Kasumi-1 (cell line): ENCODE measurements around the gene SENP1.

ENCODE experiments used
- DNase-seq, 2 experiments: peaks; one replicate each; lab custom pipeline; 2025; lab: John Stamatoyannopoulos, UW

Gene SENP1

DNA sequence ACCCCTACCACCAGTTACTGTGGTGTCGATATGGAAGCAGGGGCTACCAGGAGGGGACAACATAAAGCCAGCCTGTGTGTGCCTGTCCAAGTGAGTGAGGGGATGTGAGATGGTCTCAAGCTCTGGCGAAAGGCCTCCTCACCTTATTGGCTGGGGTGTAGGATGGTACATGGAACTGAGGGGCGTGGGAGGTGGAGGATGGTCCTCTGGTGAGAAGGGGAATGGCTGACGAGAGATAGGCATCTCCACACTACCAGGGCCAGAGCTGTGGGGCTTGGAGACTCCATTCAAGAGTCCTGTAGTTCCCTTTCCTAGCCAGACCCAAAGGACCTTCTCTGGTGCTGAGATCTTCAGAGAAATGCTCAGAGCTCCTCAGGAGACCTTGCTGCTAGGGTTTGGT lies 69.1 kb downstream of the SENP1 start:
- DNase-seq = no peak

DNA sequence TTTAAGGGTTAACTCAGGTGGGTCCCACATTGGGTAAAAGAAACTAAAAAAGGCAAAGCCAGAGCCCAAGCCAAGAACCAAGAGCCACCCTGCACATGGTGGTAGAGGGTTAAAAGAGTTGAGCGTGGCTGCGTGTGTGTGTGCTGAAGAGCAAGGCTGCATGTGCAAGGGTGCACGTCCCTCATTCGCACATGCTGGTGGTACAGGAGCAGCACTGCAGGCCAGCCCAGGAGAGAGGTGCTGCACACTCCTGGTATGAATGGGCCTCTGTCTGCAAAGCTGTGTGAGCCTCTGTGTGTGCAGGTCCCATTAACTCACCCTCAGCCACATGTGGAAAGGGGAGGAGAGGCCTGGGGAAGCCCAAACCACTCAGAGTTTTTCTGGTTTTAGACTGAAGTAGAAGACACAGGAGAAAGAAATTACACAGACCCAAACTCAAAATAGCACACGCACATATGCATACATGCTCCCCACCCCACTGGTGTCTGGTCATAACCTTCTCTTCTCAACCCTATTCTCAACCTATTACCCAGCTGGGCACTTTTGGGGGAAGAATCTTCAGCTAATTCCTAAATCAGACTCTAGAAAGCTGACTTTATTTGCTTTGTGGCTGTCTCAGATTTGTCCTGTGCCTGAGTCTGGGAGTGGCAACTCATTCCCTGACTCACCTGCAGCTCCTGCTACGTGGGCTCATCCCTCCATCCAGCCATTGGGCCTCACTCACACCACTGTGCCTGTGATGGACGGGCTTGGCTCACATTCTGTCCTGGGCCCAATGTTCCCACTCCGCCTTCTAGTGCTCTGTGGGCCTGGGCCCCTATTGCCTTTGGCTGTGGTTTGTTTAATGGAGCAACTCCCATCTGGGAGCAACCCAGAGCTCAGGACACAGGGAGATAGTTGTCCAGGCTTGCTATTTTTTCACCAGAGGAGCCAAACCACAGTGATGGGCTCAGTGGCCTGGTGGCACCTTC lies 70.8 kb downstream of the SENP1 start:
- DNase-seq = no peak

- DNase-seq = no peak
Observed at GRCh38 chr12:48033451-48033850, 72.4 kb downstream of the SENP1 start.

- DNase-seq = no peak
Observed at GRCh38 chr12:48032597-48032996, 73.3 kb downstream of the SENP1 start.

DNA sequence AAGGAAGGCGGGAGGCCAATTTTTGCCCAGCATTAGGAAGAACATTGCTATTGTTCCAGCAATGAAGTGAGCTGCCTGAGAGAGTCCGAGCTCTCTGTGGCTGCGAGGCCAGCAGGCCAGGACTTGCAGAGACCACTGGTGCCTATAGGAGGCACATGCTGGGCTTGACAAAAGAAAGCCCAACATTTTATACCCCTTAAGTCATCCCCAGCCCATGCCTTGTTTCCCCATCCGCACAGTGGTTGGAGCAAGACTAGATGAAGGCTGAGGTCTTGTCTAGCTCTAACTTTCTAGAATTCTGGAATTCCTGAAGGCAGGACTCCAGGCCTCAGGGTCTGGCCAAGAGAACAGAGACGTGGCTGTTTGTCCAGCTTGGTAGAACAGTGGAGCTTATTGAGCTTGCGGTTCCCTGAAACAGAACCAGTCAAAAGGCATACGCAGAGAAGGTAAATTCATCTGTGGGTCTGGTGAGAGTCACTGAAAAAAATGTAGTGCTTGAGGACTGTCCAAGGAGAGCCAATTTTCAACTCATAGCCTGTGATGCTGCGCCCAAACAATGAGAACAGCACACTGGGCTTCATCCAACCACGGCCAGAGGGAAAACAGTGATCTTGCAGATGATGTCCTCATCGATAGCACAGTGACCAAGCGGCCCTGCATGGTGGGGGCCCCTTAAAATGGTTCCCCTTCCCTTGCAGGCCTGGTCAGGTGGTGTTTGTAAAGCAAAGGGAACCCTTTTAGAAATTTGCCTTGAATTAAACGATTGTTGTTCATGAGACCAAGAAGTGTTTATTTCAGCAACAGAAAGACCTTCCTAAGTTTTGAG lies 74.5 kb downstream of the SENP1 start:
- DNase-seq = no peak

DNA sequence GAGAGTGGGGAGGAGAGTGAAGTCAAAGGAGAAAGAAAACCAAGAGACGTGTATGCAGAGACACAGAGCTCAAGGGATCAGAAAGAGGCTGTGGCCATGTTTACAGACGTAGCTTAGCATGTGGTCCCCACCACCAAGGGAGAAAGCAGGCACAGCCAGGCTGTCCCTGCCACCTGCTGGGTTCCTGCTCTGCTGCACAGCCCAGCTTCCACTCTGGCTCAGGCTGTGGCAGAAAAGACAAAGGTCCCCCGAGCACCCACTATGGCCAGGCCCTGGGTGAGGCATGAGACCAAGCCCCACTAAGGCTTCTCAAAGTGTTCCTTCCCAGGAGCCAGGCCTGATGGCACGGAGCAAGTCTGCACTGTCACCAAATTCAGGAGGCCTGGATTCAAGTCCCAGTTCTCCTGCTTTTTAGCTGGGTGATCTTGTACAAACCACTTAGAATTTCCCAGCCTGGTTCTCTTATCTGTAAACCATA lies 75.7 kb downstream of the SENP1 start:
- no peak for DNase-seq

- DNase-seq = peak; percentile 80 to 82
Observed at GRCh38 chr12:48029491-48030172, 76.2 kb downstream of the SENP1 start.

- no peak for DNase-seq
Observed at GRCh38 chr12:48028541-48029431, 77.1 kb downstream of the SENP1 start.

DNA sequence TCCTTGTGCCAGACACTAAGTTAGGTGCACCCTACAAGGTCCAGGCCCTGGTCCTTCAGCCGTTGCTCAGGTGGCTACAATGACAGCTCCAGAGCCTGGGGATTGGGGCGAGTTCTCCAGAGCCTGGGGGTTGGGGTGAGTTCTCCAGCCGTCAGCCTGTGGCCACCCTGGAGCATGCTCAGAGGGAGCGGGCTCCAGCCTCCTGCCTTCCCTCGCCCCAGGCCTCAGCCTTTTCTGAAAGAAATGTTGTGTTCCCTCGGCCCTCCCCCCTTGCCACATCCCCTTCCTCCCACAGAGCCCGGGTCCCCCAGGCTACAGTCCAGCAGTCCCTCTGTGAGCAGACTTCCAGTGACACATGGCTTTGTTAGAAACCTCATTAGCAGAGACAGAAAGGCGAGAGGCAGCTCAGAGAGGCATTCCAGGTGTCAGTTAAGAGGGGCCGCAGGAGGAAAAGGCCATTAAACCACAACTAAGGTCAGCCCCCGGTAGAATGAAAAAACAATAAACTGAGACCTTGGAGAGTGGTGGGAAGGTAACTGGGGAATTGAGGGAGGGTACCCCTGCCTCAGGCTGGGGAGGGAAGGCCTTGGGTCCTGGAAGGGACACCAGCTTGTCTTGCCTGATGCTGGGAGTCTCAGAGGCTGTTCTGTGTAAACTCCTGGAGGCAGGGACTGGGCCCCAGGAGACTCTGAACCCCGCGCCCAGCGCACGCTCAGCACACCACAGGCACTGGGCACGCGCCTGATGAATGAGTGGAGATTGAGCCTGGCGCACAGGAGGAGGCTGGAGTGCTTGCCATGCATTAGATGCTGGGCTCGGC lies 78.5 kb downstream of the SENP1 start:
- no peak for DNase-seq

- DNase-seq = no peak
Observed at GRCh38 chr12:48026060-48026827, 79.6 kb downstream of the SENP1 start.

- DNase-seq = no peak
Observed at GRCh38 chr12:48025281-48025680, 80.6 kb downstream of the SENP1 start.

DNA sequence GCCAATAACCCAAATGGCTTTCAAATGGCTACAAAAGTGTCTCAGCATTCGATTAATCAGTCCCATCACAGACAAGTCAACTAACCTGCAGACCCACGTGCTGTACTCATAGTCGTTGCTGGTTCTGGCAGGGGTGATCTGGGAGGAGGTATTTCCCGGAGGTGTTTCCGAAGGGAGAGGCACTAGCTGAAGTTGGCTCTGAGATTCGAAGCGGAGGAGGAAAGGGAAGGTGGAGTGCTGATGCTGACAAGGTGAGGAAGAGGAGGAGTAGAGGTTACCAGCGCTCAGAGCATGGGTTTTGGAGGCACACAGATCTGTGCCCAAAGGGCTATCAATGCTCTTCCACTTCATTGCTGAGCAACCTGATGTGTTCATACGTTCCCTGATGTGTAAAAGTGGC lies 81.1 kb downstream of the SENP1 start:
- no peak for DNase-seq

DNA sequence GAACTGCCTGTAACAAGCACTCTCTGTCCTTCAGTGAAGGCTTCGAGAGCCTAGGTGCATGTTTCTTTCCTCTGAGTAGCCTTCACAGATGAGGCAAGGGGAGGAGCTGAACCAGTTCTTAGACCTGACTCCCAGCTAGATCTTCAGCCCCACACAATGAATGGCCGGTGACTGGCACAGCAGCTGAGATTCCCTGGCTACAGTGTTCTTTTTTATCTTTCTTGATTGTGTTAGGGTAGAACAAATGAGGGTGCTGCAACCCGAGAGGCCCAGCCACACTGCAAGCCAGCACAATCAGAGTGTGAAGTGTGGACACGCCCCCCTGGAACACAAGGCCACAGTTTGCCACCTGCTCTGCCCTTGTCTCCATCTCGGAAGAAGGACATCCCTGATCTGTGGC lies 82.5 kb downstream of the SENP1 start:
- no peak for DNase-seq

DNA sequence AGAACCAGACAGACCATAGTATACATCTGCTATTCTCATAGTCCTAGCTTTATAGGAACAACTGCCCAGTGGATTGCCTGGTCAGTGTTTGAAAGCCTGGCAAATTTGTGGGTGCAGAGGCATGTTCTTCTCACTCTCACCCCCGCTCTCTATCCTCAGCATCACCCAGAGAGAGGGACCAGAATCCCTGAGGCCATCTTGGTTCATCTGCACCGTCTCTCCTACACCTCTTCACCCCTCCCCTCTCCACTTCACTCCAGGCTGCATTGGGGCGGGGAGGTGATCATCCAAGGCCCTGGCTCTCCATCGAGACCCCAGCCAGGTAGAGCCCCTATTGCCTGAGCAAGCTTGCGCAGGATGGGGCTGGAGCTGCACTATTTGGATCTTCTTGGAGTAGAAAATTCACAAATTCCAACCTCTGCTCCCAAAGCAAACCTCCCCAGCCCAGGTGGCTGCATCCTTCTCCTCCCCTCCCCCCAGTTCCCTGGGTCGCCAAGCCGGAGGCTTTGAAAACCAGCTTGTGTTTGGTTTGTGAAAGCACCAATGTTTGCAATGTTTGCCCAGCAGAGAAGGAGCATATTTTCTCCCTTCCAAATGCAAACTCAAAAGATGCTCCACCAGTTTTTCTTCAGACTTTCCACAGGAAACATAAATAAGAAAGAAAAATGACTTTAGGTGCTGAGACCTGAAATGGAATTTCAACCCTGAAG lies 83.0 kb downstream of the SENP1 start:
- no peak for DNase-seq

DNA sequence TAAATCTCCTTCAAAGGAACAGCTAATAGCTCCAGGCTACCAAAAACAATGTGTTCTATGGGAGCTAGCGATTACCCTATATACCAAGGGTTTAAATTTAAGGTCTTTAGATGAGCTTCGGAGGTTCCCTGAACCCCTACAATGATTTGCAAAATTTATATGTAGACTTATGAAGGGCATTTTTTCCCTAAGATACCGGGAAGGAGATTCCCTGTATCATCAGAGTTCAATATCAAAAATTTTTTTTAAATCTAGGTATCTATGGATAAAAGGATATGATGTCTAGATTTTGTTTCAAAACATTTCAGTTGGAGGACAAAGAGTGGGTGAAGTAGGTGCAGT lies 83.7 kb downstream of the SENP1 start:
- DNase-seq = no peak

DNA sequence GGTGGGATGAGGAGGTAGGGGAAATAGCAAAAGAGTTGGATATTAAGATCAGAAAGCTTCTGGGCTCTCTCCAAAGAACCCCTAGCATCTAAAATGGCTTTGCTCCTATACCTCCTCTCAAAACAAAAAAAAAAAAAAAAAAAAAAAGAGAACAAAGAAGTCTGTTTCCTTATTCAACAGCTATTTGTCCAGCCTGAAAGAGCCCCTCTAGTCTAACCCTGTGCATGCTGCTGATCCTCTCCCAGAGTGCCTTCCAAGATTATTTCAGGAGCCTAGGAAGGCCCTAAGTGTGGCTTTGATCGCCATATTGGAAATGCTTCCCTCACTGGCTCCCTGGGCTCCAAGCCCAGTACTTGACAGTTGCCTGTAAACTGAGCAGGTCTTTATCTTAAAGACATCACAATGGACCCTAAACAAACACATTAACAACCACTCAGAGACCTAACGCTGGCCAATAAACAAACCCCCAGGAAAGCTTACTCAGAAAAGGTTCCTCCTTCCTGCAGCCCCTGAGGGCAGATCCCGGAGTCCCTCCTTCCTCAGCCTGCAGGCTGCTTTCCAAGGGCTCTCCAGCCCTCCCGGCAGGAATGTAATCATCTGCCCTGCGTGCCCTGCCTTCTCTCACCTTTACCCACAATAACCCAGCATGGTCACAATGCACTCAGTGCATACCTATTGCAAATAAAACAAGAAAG lies 84.2 kb downstream of the SENP1 start:
- DNase-seq = no peak

DNA sequence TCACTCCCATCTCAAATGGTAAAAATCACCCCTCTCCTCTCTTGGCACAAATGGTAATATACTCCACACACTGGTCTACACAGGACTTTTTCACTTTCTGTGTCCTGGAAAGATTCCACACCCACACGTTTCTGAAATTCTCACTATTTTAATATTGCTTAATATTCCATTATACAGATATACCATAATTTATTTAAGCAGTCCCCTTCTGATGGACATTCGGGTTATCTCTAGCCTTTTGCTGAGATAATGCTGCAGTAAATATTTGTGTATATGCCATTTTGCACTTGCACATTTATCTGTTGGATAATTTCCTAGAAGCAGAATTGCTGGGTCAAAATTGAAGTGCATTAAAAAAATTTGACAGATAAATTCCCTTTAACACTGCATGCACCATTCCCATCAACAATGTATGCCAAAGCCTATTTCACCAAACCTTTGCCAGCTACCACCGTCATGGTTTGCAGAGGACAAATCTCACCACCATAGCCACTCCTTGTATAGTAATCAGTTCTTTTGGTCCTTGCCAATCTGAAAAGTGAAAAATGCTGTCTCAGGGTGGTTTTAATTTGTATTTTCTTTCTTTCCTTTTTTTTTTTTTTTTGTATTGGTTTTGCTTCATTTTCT lies 86.1 kb downstream of the SENP1 start:
- DNase-seq = no peak

DNA sequence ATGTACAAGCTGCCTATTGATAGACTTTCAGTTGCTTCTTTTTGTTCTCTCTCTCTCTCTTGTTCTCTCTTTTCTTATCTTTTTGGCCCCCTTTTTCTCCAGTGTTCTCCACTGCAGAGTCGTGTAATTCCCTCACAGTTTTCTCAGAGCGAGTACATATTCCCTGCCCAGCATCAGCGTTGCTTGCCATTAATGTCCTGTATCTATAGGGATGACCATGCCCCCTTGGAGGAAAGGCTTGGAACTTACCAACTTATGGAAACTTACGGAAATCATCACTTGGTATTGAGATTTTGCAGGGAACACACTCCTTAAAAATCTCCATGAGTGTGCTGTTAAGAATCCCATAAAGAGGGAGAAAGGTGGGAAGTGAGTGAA lies 87.3 kb downstream of the SENP1 start:
- DNase-seq = no peak
